HEK293 (cell line): Measurements from ENCODE around the gene PSTPIP1.

Experiments
- ATF2 ChIP-seq: fragments of 450-650 bp; formaldehyde crosslinking; IDR thresholded peaks from 2 replicates; pipeline ENCODE4 v1.5.1; 2016; ENCODE audit warnings: missing biosample characterization, missing genetic modification characterization, low read depth
- BCL11A ChIP-seq: fragments of 450-650 bp; formaldehyde crosslinking; IDR thresholded peaks from 2 replicates; pipeline ENCODE4 v1.5.1; 2016; ENCODE audit warnings: low read depth, missing biosample characterization, missing genetic modification characterization
- BCL11B ChIP-seq: fragments of 450-650 bp; formaldehyde crosslinking; IDR thresholded peaks from 2 replicates; pipeline ENCODE4 v1.5.1; 2016; ENCODE audit warnings: low read depth, missing biosample characterization, missing genetic modification characterization
- BCL6B ChIP-seq: fragments of 450-650 bp; formaldehyde crosslinking; IDR thresholded peaks from 2 replicates; pipeline ENCODE4 v1.5.1; 2017; ENCODE audit warnings: missing biosample characterization, missing genetic modification characterization
- ELK4 ChIP-seq: IDR thresholded peaks from 2 replicates; pipeline ENCODE4 v1.6.1; 2011; ENCODE audit warnings: mild to moderate bottlenecking, low read depth, low read length, borderline replicate concordance
- GLI2 ChIP-seq: fragments of 450-650 bp; formaldehyde crosslinking; IDR thresholded peaks from 2 replicates; pipeline ENCODE4; 2017; ENCODE audit warnings: missing biosample characterization, missing genetic modification characterization, low read depth, borderline replicate concordance
- KLF10 ChIP-seq: fragments of 450-650 bp; IDR thresholded peaks from 2 replicates; pipeline ENCODE4 v1.5.1; 2018; ENCODE audit warnings: missing biosample characterization, mild to moderate bottlenecking, missing genetic modification characterization
- KLF17 ChIP-seq: fragments of 450-650 bp; formaldehyde crosslinking; IDR thresholded peaks from 2 replicates; pipeline ENCODE4 v1.5.1; 2016; ENCODE audit warnings: missing biosample characterization, missing genetic modification characterization
- REST ChIP-seq: fragments of 450-650 bp; formaldehyde crosslinking; IDR thresholded peaks from 2 replicates; pipeline ENCODE4 v1.5.1; 2016; ENCODE audit warnings: missing biosample characterization, missing genetic modification characterization
- TSHZ1 ChIP-seq: fragments of 450-650 bp; formaldehyde crosslinking; IDR thresholded peaks from 2 replicates; pipeline ENCODE4 v1.5.1; 2016; ENCODE audit warnings: missing biosample characterization, missing genetic modification characterization, borderline replicate concordance
- ZBTB44 ChIP-seq: fragments of 450-650 bp; IDR thresholded peaks from 2 replicates; pipeline ENCODE4 v1.5.1; 2018; ENCODE audit warnings: missing biosample characterization, mild to moderate bottlenecking, missing genetic modification characterization
- ZFP69B ChIP-seq: fragments of 450-650 bp; formaldehyde crosslinking; IDR thresholded peaks from 2 replicates; pipeline ENCODE4 v1.5.1; 2016; ENCODE audit warnings: missing biosample characterization, missing genetic modification characterization
- ZNF2 ChIP-seq: fragments of 450-650 bp; formaldehyde crosslinking; IDR thresholded peaks from 2 replicates; pipeline ENCODE4 v1.5.1; 2016; ENCODE audit warnings: missing biosample characterization, missing genetic modification characterization
- ZNF394 ChIP-seq: fragments of 450-650 bp; formaldehyde crosslinking; IDR thresholded peaks from 2 replicates; pipeline ENCODE4 v1.5.1; 2016; ENCODE audit warnings: missing biosample characterization, missing genetic modification characterization, mild to moderate bottlenecking, moderate library complexity, borderline replicate concordance
- ZNF426 ChIP-seq: fragments of 450-650 bp; formaldehyde crosslinking; IDR thresholded peaks from 2 replicates; pipeline ENCODE4 v1.5.1; 2017; ENCODE audit warnings: missing biosample characterization, missing genetic modification characterization, mild to moderate bottlenecking, inconsistent platforms, moderate library complexity
- ZNF433 ChIP-seq: fragments of 450-650 bp; formaldehyde crosslinking; IDR thresholded peaks from 2 replicates; pipeline ENCODE4 v1.5.1; 2016; ENCODE audit warnings: missing biosample characterization, missing genetic modification characterization, low read depth
- ZNF530 ChIP-seq: fragments of 450-650 bp; formaldehyde crosslinking; IDR thresholded peaks from 2 replicates; pipeline ENCODE4 v1.5.1; 2016; ENCODE audit warnings: low read depth, missing biosample characterization, missing genetic modification characterization
- ZNF704 ChIP-seq: fragments of 450-650 bp; formaldehyde crosslinking; IDR thresholded peaks from 2 replicates; pipeline ENCODE4 v1.5.1; 2016; ENCODE audit warnings: missing biosample characterization, missing genetic modification characterization
- ZNF785 ChIP-seq: fragments of 450-650 bp; formaldehyde crosslinking; IDR thresholded peaks from 2 replicates; pipeline ENCODE4 v1.5.1; 2016; ENCODE audit warnings: missing biosample characterization, missing genetic modification characterization
- ZSCAN16 ChIP-seq: fragments of 450-650 bp; formaldehyde crosslinking; IDR thresholded peaks from 2 replicates; pipeline ENCODE4 v1.5.1; 2016; ENCODE audit warnings: missing biosample characterization, missing genetic modification characterization
- ZSCAN18 ChIP-seq: fragments of 450-650 bp; formaldehyde crosslinking; IDR thresholded peaks from 2 replicates; pipeline ENCODE4 v1.5.1; 2016; ENCODE audit warnings: missing biosample characterization, missing genetic modification characterization

PSTPIP1 gene

GRCh38 chr15:77066971-77067690, 72.2 kb downstream of the PSTPIP1 start (continued):
- peak; percentile 80 for TF ChIP-seq KLF10 (tag by site-specific recombination)
- no peak for TF ChIP-seq ZNF785
- peak; percentile 95 for TF ChIP-seq ZBTB44 (tag by site-specific recombination)
- TF ChIP-seq KLF17 = 0 out of 2 replicates have a peak, but pooled peaks have one; percentile 24
- TF ChIP-seq ZNF704 (tag by site-specific recombination) = no peak
- TF ChIP-seq ATF2 (tag by site-specific recombination) = peak; percentile 53
- peak; percentile 98 for TF ChIP-seq BCL11A (tag by site-specific recombination)
- TF ChIP-seq TSHZ1 (tag by site-specific recombination) = peak; percentile 99
- TF ChIP-seq ELK4 = no peak
- TF ChIP-seq ZNF433 (tag by site-specific recombination) = no peak
- no peak for TF ChIP-seq REST (tag by site-specific recombination)
- no peak for TF ChIP-seq ZFP69B (tag by site-specific recombination)
- no peak for TF ChIP-seq ZNF530
- no peak for TF ChIP-seq ZNF426 (tag by site-specific recombination)
- TF ChIP-seq BCL11B = peak; percentile 96
- TF ChIP-seq GLI2 = peak; percentile 93
- no peak for TF ChIP-seq ZNF2
- peak; percentile 72; the same call in 1 of the 2 replicates for TF ChIP-seq BCL6B
- TF ChIP-seq ZSCAN16 (tag by site-specific recombination) = no peak
- TF ChIP-seq ZSCAN18 = no peak
- no peak for TF ChIP-seq ZNF394 (tag by site-specific recombination)
